Osteocyte (in vitro differentiated cells): ENCODE data around the gene CNOT11. TPM values are rescaled to one million over a fixed set of nuclear protein-coding genes. Genes with fewer than 3 reads are reported as not detected.
"Not testable (repeated sequence)": the region's sequence is repeated elsewhere in the genome, so short reads cannot be mapped to it uniquely, and the experiment has no call there.

ENCODE experiments used
- DNase-seq: peaks from one replicate; pipeline ENCODE4 v3.0.0; 2021; ENCODE audit warnings: mixed read lengths; ENCODE audit not compliant: unreplicated experiment; ENCODE audit errors: extremely low spot score
- H3K27ac Mint-ChIP-seq: one replicate; pipeline ENCODE4 v1.8.0; 2021; ENCODE audit warnings: mild to moderate bottlenecking, mixed read lengths; ENCODE audit not compliant: unreplicated experiment
- H3K27me3 Mint-ChIP-seq: one replicate; pipeline ENCODE4 v1.8.0; 2021; ENCODE audit warnings: mixed read lengths; ENCODE audit not compliant: unreplicated experiment
- H3K36me3 Mint-ChIP-seq: one replicate; pipeline ENCODE4 v1.8.0; 2021; ENCODE audit warnings: mixed read lengths; ENCODE audit not compliant: unreplicated experiment
- H3K4me1 Mint-ChIP-seq: one replicate; pipeline ENCODE4 v1.8.0; 2021; ENCODE audit warnings: mixed read lengths; ENCODE audit not compliant: unreplicated experiment
- H3K4me3 Mint-ChIP-seq: one replicate; pipeline ENCODE4 v1.8.0; 2021; ENCODE audit warnings: mild to moderate bottlenecking, moderate library complexity, mixed read lengths; ENCODE audit not compliant: unreplicated experiment
- H3K9me3 Mint-ChIP-seq: one replicate; pipeline ENCODE4 v1.8.0; 2021; ENCODE audit warnings: mixed read lengths; ENCODE audit not compliant: unreplicated experiment
- total RNA-seq: library from RNA; stranded (reverse); gene quantifications from 2 replicates; pipeline ENCODE4 v1.2.1, GENCODE V29; 2021
- TF ChIP-seq, protein P1 (sequence below): fragments of 200-600 bp; sonication (generic); IDR thresholded peaks from 2 replicates; pipeline ENCODE4 v1.5.0; 2021; ENCODE audit warnings: antibody characterized with exemption, mild to moderate bottlenecking, moderate library complexity

CNOT11 gene
- total RNA-seq, 1 donor from 2014 or later = 31.4 TPM

DNA sequence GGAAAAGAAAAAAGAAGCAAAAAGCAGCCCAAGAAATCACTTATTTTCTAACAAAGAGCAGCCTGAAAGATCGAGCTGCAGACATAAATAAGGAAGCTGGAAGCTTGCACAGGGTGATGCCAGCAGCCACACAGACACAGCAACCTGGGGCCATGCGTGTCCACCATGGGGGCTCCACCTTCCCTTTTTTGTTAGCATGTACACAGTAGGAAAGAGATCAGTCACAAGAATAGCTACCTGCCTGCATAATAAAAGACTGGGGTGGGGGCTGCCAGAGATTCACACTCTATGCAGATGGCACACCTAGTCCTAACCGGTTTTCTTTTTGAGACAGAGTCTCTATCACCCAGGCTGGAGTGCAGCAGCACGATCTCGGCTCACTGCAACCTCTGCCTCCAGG, 2.9 kb upstream of the CNOT11 start:
- Mint-ChIP-seq H3K9me3 (no peaks in the 10 kb centered on the region), H3K4me3 (no peak overlapping the region), H3K27me3 (no peaks in the 10 kb centered on the region), H3K36me3 (no peaks in the 10 kb centered on the region), H3K27ac (no peak overlapping the region), H3K4me1 (peaks cover 17% of the 10 kb centered on the region)
- no peak for DNase-seq
- TF ChIP-seq, protein P1, sequence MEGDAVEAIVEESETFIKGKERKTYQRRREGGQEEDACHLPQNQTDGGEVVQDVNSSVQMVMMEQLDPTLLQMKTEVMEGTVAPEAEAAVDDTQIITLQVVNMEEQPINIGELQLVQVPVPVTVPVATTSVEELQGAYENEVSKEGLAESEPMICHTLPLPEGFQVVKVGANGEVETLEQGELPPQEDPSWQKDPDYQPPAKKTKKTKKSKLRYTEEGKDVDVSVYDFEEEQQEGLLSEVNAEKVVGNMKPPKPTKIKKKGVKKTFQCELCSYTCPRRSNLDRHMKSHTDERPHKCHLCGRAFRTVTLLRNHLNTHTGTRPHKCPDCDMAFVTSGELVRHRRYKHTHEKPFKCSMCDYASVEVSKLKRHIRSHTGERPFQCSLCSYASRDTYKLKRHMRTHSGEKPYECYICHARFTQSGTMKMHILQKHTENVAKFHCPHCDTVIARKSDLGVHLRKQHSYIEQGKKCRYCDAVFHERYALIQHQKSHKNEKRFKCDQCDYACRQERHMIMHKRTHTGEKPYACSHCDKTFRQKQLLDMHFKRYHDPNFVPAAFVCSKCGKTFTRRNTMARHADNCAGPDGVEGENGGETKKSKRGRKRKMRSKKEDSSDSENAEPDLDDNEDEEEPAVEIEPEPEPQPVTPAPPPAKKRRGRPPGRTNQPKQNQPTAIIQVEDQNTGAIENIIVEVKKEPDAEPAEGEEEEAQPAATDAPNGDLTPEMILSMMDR = no peak

DNA sequence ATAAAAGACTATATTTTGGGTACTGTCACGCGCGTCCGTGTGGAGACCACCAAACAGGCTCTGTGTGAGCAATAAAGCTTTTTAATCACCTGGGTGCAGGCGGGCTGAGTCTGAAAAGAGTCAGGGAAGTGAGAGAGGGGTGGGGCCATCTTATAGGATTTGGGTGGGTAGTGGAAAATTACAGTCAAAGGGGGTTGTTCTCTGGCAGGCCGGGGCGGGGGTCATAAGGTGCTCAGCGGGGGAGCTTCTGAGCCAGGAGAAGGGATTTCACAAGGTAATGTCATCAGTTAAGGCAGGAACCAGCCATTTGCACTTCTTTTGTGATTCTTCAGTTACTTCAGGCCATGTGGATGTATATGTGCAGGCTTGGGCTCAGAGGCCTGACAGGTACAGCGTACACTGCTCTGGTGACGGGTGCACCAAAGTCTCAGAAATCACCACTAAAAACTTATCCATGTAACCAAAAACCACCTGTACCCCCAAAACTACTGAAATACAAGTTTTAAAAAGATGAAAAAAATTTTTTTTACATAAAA, 1.4 kb upstream of the CNOT11 start:
- DNase-seq, H3K27ac Mint-ChIP-seq, H3K9me3 Mint-ChIP-seq, H3K27me3 Mint-ChIP-seq, H3K36me3 Mint-ChIP-seq, H3K4me3 Mint-ChIP-seq: not testable (repeated sequence)
- H3K4me1 Mint-ChIP-seq = peaks cover 27% of the 10 kb centered on the region

DNA sequence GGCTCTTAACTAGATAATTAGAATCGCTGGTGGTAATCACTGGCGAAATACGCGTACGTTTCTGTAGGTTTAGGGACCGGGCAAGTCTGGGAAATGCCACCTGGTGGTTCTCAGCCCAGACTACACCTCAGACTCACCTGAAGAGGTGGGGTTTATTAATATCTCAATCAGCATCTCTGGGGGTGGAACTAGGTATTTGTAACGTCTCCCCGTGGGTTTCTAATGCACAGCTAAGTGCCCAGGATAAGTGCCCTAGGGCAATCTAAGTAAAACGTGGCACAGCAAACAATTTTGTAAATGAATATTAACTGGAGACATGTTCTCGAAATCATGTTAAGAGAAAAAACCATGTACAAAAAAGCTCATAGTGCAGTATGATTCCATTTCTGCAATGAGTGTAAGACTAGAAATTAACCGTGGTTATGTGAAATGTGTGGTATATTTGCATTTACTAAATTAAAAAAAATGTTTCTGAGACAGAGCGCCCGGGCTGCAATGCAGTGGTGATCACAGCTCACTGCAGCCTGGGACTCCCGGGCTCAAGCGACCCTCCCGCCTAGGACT, 760 bp upstream of the CNOT11 start:
- peaks cover 28% of the 10 kb centered on the region for H3K4me1 Mint-ChIP-seq
- peak overlapping the region; percentile 94 for H3K4me3 Mint-ChIP-seq
- peak overlapping the region; percentile 96 for H3K27ac Mint-ChIP-seq

DNA sequence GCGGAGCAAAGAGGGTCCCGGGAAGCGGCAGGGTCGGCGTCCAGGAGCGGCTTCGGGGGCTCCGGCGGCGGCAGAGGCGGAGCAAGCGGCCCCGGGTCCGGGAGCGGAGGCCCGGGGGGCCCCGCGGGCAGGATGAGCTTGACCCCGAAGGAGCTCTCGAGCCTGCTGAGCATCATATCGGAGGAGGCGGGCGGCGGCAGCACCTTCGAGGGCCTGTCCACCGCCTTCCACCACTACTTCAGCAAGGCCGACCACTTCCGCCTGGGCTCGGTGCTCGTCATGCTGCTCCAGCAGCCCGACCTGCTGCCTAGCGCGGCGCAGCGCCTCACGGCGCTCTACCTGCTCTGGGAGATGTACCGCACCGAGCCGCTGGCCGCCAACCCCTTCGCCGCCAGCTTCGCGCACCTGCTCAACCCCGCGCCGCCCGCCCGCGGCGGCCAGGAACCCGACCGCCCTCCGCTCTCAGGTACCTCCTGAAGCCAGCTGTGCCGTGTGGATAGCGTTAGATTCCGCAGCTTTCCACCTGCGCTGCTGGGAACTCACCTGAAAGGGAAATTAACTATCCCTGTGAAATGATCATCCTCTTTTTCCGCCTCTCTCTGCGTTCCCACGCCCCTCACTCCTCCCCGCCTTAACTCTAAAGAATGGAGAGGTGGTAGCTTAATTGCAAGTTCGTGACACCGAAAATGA, 472 bp downstream of the CNOT11 start:
- TF ChIP-seq, protein P1 = no peak
- Mint-ChIP-seq H3K9me3 (no peaks in the 10 kb centered on the region), H3K4me1 (peaks cover 28% of the 10 kb centered on the region), H3K4me3 (peak overlapping the region; percentile 94), H3K27ac (peak overlapping the region; percentile 96), H3K27me3 (no peaks in the 10 kb centered on the region), H3K36me3 (peaks cover 5% of the 10 kb centered on the region)
- peak; percentile 87 for DNase-seq

More for the DNA sequence above, 760 bp upstream of the CNOT11 start:
- Mint-ChIP-seq H3K9me3 (no peaks in the 10 kb centered on the region), H3K27me3 (no peaks in the 10 kb centered on the region), H3K36me3 (no peaks in the 10 kb centered on the region)
- DNase-seq = no peak
- TF ChIP-seq, protein P1 = peak; percentile 48

GRCh38 chr2:101253703-101254450, 1.2 kb downstream of the CNOT11 start:
- H3K9me3 Mint-ChIP-seq = no peaks in the 10 kb centered on the region
- DNase-seq = no peak
- H3K27ac Mint-ChIP-seq = peak overlapping the region; percentile 85
- H3K36me3 Mint-ChIP-seq = peaks cover 10% of the 10 kb centered on the region
- H3K4me3 Mint-ChIP-seq = peak overlapping the region; percentile 94
- H3K27me3 Mint-ChIP-seq = no peaks in the 10 kb centered on the region
- TF ChIP-seq, protein P1 = no peak
- H3K4me1 Mint-ChIP-seq = peaks cover 28% of the 10 kb centered on the region
